Spleen (tissue), 7 donors: Measurements from ENCODE around the gene USP17L30.
"Not testable (repeated sequence)": the region's sequence is repeated elsewhere in the genome, so short reads cannot be mapped to it uniquely, and the experiment has no call there.

ENCODE experiments used
- CTCF ChIP-seq, 11 experiments: fragments of 200-600 bp in 7 of 11; fragments of 450-650 bp in 4 of 11; sonication (generic) in 4 of 11; IDR thresholded peaks in 8 of 11; conservative IDR thresholded peaks in 3 of 11; 1 replicate in 7 of 11; 2 replicates in 4 of 11; pipeline versions ENCODE4 v1.4.0 to v1.8.0; 2016 to 2021; ENCODE audit warnings: antibody characterized with exemption in 11 of 11, inconsistent platforms in 4 of 11, mild to moderate bottlenecking in 1 of 11
- POLR2AphosphoS5 ChIP-seq, 3 donors: sonication (generic); formaldehyde crosslinking; IDR thresholded peaks; one replicate each; pipeline ENCODE4 v1.5.1; 2017; ENCODE audit warnings: antibody characterized with exemption in 3 of 3
- donor health status: DM: no; HTN: no; CAD: no; lungs with moderate emphysema.
- donor health status: DM: no; HTN: no; CAD: no.
- donor health status: DM: no; HTN: no; CAD: no.

DNA sequence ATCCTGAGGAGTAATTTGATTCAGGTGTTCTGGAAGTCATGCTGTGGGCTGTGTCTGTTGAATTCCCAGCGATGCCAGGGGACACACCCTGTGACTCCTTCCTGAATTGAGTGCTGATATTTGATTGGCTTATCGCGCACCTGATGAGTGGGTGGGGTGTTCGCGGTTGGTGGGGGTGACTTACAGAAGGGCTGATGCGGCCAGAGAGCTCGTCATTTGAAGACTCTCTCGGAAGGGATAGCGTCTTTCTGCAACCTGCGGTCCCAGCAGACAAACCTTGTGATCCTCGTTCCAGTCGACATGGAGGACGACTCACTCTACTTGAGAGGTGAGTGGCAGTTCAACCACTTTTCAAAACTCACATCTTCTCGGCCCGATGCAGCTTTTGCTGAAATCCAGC, 33.3 kb upstream of the USP17L30 start, which contains the start of gene USP17L25:
- not testable (repeated sequence) for TF ChIP-seq CTCF (IDR thresholded peaks at IDR 0.05 in 8 of 11, conservative IDR thresholded peaks at IDR 0.05 in 3 of 11); POLR2AphosphoS5 (IDR thresholded peaks at IDR 0.05)
